ENCODE results near the gene TNFSF13. TPM values are rescaled to one million over a fixed set of nuclear protein-coding genes. Genes with fewer than 3 reads are reported as not detected.
A peak's percentile ranks its signal among the peaks of the same experiment; 100 is the strongest.

Gene TNFSF13
- total RNA-seq, 2 donors from 2014 or later, result 11.0 to 16.9 TPM

DNA sequence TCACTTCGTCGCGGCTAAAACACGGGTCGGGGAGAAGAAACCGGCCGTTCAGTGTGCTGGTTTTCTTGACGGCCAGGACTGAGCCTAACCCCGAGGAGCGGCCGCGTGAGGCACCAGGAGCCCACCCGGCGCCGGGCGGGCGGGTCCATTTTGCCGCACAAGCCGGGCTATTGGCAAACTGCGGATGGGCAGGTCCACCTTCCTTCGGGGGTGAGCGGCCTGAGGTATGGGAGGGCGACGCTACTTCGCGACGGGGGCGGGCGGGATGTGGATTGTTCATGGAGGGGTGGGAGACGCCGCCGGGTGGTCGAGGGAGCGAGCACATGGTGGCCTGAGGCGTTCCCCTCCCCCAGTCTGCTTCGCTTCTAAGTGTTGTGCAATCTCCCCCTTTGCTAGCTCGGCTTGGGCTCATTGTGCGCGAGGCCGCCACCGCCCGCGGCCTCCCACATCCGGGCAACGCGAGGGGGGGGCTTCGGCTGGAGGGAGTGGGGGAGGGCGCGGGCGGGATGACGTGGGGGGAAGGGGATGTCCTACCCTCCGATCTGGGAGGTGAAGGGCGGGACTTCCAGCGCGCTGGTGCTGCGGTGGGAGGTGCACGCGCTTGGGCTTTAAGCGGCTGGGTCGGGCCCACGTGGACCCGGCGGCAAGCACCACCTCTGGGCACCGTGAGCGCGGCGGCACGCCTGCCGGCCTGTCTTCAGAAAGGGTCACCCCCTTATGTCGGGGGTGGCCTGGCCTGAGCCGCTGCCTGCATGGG lies 15.0 kb downstream of the TNFSF13 start:
- TF ChIP-seq, protein P1, sequence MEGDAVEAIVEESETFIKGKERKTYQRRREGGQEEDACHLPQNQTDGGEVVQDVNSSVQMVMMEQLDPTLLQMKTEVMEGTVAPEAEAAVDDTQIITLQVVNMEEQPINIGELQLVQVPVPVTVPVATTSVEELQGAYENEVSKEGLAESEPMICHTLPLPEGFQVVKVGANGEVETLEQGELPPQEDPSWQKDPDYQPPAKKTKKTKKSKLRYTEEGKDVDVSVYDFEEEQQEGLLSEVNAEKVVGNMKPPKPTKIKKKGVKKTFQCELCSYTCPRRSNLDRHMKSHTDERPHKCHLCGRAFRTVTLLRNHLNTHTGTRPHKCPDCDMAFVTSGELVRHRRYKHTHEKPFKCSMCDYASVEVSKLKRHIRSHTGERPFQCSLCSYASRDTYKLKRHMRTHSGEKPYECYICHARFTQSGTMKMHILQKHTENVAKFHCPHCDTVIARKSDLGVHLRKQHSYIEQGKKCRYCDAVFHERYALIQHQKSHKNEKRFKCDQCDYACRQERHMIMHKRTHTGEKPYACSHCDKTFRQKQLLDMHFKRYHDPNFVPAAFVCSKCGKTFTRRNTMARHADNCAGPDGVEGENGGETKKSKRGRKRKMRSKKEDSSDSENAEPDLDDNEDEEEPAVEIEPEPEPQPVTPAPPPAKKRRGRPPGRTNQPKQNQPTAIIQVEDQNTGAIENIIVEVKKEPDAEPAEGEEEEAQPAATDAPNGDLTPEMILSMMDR (IDR thresholded peaks at IDR 0.05), result peak in 1 of 2 donors; percentile 12
- DNase-seq (ENCODE audit: low spot score), result peak; percentile 90
- Histone ChIP-seq H3K27me3 (no peaks in the 10 kb centered on the region), H3K4me3 (peak overlapping the region; percentile 100), H3K36me3 (peaks cover 69% of the 10 kb centered on the region), H3K27ac (peak overlapping the region; percentile 100), H3K4me1 (peaks cover 0 to 40% of the 10 kb centered on the region in 2 donors), H3K9me3 (no peaks in the 10 kb centered on the region)

DNA sequence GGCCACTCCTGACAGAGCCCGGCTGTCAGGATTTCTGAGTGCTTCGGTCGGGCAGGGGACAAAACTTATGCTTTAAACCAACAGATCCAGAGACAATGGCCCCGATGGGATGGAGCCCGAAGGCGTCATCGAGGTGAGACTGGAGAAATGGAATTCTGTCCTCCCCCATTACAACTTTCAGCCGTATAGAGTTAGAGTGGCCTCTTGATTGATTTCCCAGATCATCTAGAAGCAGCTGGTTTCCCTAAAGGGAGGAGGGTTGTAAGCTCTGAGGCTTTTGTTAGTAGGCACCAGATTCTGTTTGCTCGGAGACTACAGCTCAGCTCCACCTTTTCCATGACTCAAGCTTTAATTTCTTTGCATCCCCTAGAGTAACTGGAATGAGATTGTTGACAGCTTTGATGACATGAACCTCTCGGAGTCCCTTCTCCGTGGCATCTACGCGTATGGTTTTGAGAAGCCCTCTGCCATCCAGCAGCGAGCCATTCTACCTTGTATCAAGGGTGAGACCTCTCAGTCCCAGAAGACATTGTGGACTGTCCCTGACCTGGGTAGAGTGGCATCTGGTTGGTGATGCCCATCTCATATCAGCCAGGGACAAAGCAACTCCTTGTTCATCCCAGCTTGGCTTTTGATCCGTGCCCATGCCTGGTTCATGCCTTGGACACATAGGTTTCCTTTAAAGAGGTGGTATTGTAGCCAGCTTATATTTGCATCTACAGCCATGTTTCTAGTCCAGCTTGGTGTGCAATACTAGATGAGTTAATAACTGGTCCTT lies 15.8 kb downstream of the TNFSF13 start:
- TF ChIP-seq, protein P1 (IDR thresholded peaks at IDR 0.05), result no peak
- H3K4me1 ChIP-seq, result peaks cover 0 to 47% of the 10 kb centered on the region in 2 donors
- peaks cover 76% of the 10 kb centered on the region for H3K36me3 ChIP-seq

DNA sequence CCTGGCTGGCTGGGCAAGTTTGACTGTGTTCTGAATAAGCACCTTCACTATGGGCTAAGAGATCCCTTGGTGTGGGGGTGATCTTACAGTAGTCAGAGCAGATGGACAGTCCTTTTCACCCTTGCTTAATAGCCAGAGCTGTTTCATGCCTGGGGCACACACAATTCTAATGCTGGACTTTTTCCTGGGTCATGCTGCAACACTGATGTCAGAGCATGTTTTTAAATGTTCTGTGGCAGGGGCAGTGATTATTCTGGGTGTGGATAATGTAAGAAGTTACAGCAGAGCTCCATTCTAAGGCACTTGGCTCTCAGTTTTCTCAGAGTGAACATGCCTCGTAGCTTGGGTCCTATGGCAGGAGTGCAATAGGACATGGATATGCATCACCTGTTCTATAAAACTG lies 16.9 kb downstream of the TNFSF13 start:
- TF ChIP-seq, protein P1 (IDR thresholded peaks at IDR 0.05), result no peak
- no peak overlapping the region for H3K4me3 ChIP-seq
- no peaks in the 10 kb centered on the region for H3K27me3 ChIP-seq
- no peaks in the 10 kb centered on the region for H3K9me3 ChIP-seq
- H3K27ac ChIP-seq, result no peak overlapping the region
- H3K4me1 ChIP-seq, result peaks cover 0 to 55% of the 10 kb centered on the region in 2 donors
- H3K36me3 ChIP-seq, result peaks cover 65% of the 10 kb centered on the region
- DNase-seq (ENCODE audit: low spot score), result no peak

More for the DNA sequence above, 15.8 kb downstream of the TNFSF13 start:
- DNase-seq (ENCODE audit: low spot score), result no peak
- Histone ChIP-seq H3K27me3 (no peaks in the 10 kb centered on the region), H3K9me3 (no peaks in the 10 kb centered on the region), H3K27ac (peak overlapping the region; percentile 100), H3K4me3 (peak overlapping the region; percentile 100)

DNA sequence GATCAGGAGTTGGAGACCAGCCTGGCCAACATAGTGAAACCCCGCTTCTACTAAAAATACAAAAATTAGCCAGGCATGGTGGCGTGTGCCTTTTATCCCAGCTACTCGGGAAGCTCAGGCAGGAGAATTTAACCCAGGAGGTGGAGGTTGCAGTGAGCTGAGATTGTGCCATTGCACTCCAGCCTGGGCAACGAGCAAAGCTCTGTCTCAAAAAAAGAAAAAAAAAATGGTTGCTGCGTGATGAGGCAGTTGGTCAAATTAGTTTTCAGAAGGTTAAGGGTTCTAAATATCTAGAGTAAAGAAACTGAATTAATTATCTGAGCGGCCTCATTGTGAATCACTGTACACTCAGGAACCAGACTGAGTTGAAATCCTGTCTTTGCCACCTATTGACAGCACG lies 17.4 kb downstream of the TNFSF13 start:
- H3K9me3 ChIP-seq, result no peaks in the 10 kb centered on the region
- no peak overlapping the region for H3K4me3 ChIP-seq
- DNase-seq (ENCODE audit: low spot score), result no peak
- H3K36me3 ChIP-seq, result peaks cover 60% of the 10 kb centered on the region
- peaks cover 0 to 59% of the 10 kb centered on the region in 2 donors for H3K4me1 ChIP-seq
- H3K27ac ChIP-seq, result no peak overlapping the region
- TF ChIP-seq, protein P1 (IDR thresholded peaks at IDR 0.05), result no peak
- H3K27me3 ChIP-seq, result no peaks in the 10 kb centered on the region

DNA sequence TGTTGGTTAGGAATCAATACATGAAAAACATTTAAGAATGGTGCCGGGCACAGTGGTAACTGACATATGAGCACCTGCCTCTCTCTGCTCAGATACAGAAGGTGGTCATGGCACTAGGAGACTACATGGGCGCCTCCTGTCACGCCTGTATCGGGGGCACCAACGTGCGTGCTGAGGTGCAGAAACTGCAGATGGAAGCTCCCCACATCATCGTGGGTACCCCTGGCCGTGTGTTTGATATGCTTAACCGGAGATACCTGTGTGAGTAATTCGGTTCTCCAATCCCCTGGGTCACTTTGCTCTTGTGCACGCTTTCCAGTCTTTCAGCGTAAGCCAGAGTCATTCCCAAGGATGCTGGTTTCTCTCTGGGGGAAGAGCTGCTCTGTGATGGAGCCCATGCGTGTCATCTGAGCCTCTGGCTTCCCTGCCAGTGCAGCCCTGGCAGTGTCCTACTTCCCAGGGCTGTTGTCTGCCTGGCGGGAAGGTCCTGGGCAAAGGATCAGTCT lies 17.9 kb downstream of the TNFSF13 start:
- peaks cover 55% of the 10 kb centered on the region for H3K36me3 ChIP-seq
- H3K27me3 ChIP-seq, result no peaks in the 10 kb centered on the region
- H3K4me3 ChIP-seq, result no peak overlapping the region
- no peak for DNase-seq (ENCODE audit: low spot score)
- TF ChIP-seq, protein P1 (IDR thresholded peaks at IDR 0.05), result no peak
- H3K9me3 ChIP-seq, result no peaks in the 10 kb centered on the region
- H3K4me1 ChIP-seq, result peaks cover 0 to 59% of the 10 kb centered on the region in 2 donors
- H3K27ac ChIP-seq, result no peak overlapping the region

Measured in right atrium auricular region (tissue), 2 donors.